Karpas-422 (cell line): Measurements from ENCODE around the gene NR1D2. TPM values are rescaled to one million over a fixed set of nuclear protein-coding genes. Genes with fewer than 3 reads are reported as not detected.

Experiments used
- DNase-seq: peaks from one replicate; pipeline ENCODE4 v3.0.0-alpha.2; 2015
- H2AFZ ChIP-seq: fragments of 200-600 bp; sonication (generic); 2 replicates; pipeline ENCODE4 v1.6.1; 2014; ENCODE audit warnings: antibody characterized with exemption, low read length, mixed read lengths
- H3K27ac ChIP-seq: fragments of 200-600 bp; sonication (generic); 2 replicates; pipeline ENCODE4 v1.5.1; 2014; ENCODE audit warnings: mild to moderate bottlenecking, low read length, moderate library complexity
- H3K27me3 ChIP-seq: fragments of 200-600 bp; sonication (generic); 2 replicates; pipeline ENCODE4 v1.6.1; 2014; ENCODE audit warnings: low read length, mixed read lengths
- H3K36me3 ChIP-seq: fragments of 200-600 bp; sonication (generic); 2 replicates; pipeline ENCODE4 v1.6.1; 2014; ENCODE audit warnings: low read length, mixed read lengths; ENCODE audit not compliant: insufficient read depth
- H3K4me1 ChIP-seq: fragments of 200-600 bp; sonication (generic); 2 replicates; pipeline ENCODE4 v1.6.1; 2014; ENCODE audit warnings: mild to moderate bottlenecking, low read length, mixed read lengths
- H3K4me2 ChIP-seq: fragments of 200-600 bp; sonication (generic); 2 replicates; pipeline ENCODE4 v1.6.1; 2014; ENCODE audit warnings: low read length, low read depth, mild to moderate bottlenecking; ENCODE audit not compliant: poor library complexity, severe bottlenecking
- H3K4me3 ChIP-seq: fragments of 200-600 bp; sonication (generic); 2 replicates; pipeline ENCODE4 v1.5.1; 2014; ENCODE audit warnings: mild to moderate bottlenecking, antibody characterized with exemption, low read length, mixed read lengths
- H3K79me2 ChIP-seq: fragments of 200-600 bp; sonication (generic); 2 replicates; pipeline ENCODE4 v1.6.1; 2014; ENCODE audit warnings: mild to moderate bottlenecking, low read length, mixed read lengths
- H3K9ac ChIP-seq: fragments of 200-600 bp; sonication (generic); 2 replicates; pipeline ENCODE4 v1.6.0; 2014; ENCODE audit warnings: low read length
- H3K9me2 ChIP-seq: fragments of 200-600 bp; sonication (generic), shearing (Covaris generic); replicated peaks from 2 replicates; pipeline ENCODE4 v1.6.0; 2014; ENCODE audit warnings: mild to moderate bottlenecking, low read length, moderate library complexity; ENCODE audit not compliant: insufficient read depth
- H3K9me3 ChIP-seq: fragments of 300-700, 200-600 bp; sonication (generic); 2 replicates; pipeline ENCODE4 v1.6.1; 2014; ENCODE audit warnings: low read length, mixed read lengths
- H4K20me1 ChIP-seq: fragments of 200-600 bp; sonication (generic); 2 replicates; pipeline ENCODE4 v1.6.1; 2014; ENCODE audit warnings: mild to moderate bottlenecking, antibody characterized with exemption, low read length, low read depth; ENCODE audit not compliant: insufficient read depth
- total RNA-seq: library from RNA; depleted of rRNA; stranded (reverse); fragments of >200 nt; shearing (Covaris generic); gene quantifications from 2 replicates; pipeline ENCODE4 v1.2.3, GENCODE V29; 2014; ENCODE audit warnings: low replicate concordance

The NR1D2 gene
- total RNA-seq, 1 experiment from 2014 or later, result 12.8 TPM

GRCh38 chr3:23938688-23939087, 6.4 kb upstream of the NR1D2 start:
- H3K27me3 ChIP-seq, result no peaks in the 10 kb centered on the region
- no peaks in the 10 kb centered on the region for H3K36me3 ChIP-seq
- no peak overlapping the region for H3K4me2 ChIP-seq
- DNase-seq, result no peak
- H3K27ac ChIP-seq, result no peak overlapping the region
- H3K4me1 ChIP-seq, result no peaks in the 10 kb centered on the region
- no peaks in the 10 kb centered on the region for H3K9me3 ChIP-seq
- H3K4me3 ChIP-seq, result no peak overlapping the region
- no peaks in the 10 kb centered on the region for H4K20me1 ChIP-seq
- H3K79me2 ChIP-seq, result no peaks in the 10 kb centered on the region
- no peak overlapping the region for H2AFZ ChIP-seq
- no peak overlapping the region for H3K9ac ChIP-seq
- H3K9me2 ChIP-seq, result no peaks in the 10 kb centered on the region

GRCh38 chr3:23940775-23941174, 4.3 kb upstream of the NR1D2 start:
- Histone ChIP-seq H3K27ac (no peak overlapping the region), H3K79me2 (no peaks in the 10 kb centered on the region), H2AFZ (no peak overlapping the region), H3K27me3 (no peaks in the 10 kb centered on the region), H3K9me2 (no peaks in the 10 kb centered on the region), H4K20me1 (no peaks in the 10 kb centered on the region), H3K4me2 (no peak overlapping the region), H3K4me3 (no peak overlapping the region), H3K9me3 (no peaks in the 10 kb centered on the region), H3K4me1 (peaks cover 12% of the 10 kb centered on the region), H3K36me3 (no peaks in the 10 kb centered on the region), H3K9ac (no peak overlapping the region)
- DNase-seq, result no peak

- Histone ChIP-seq H3K9ac (no peak overlapping the region), H3K4me2 (no peak overlapping the region)
Measured at GRCh38 chr3:23941440-23941839, 3.6 kb upstream of the NR1D2 start.

GRCh38 chr3:23942546-23942945, 2.5 kb upstream of the NR1D2 start:
- H3K4me1 ChIP-seq, result peaks cover 20% of the 10 kb centered on the region
- H3K9ac ChIP-seq, result no peak overlapping the region
- no peaks in the 10 kb centered on the region for H3K36me3 ChIP-seq
- no peak overlapping the region for H3K4me3 ChIP-seq
- H4K20me1 ChIP-seq, result 0 out of 2 replicates have a peak, but pooled peaks cover 4% of the 10 kb centered on the region
- no peaks in the 10 kb centered on the region for H3K79me2 ChIP-seq
- no peaks in the 10 kb centered on the region for H3K9me3 ChIP-seq
- no peak overlapping the region for H3K27ac ChIP-seq
- no peaks in the 10 kb centered on the region for H3K9me2 ChIP-seq
- no peak overlapping the region for H2AFZ ChIP-seq
- H3K4me2 ChIP-seq, result no peak overlapping the region
- H3K27me3 ChIP-seq, result no peaks in the 10 kb centered on the region
- no peak for DNase-seq

More at GRCh38 chr3:23941440-23941839, 3.6 kb upstream of the NR1D2 start:
- no peak overlapping the region for H2AFZ ChIP-seq
- H3K79me2 ChIP-seq, result no peaks in the 10 kb centered on the region
- H4K20me1 ChIP-seq, result no peaks in the 10 kb centered on the region
- H3K9me2 ChIP-seq, result no peaks in the 10 kb centered on the region
- H3K4me1 ChIP-seq, result peaks cover 16% of the 10 kb centered on the region
- no peak overlapping the region for H3K27ac ChIP-seq
- no peak overlapping the region for H3K4me3 ChIP-seq
- no peaks in the 10 kb centered on the region for H3K9me3 ChIP-seq
- no peaks in the 10 kb centered on the region for H3K36me3 ChIP-seq
- DNase-seq, result no peak
- H3K27me3 ChIP-seq, result no peaks in the 10 kb centered on the region

- Histone ChIP-seq H3K4me2 (peak overlapping the region; percentile 99), H3K9ac (peak overlapping the region; percentile 73), H3K4me1 (peaks cover 20% of the 10 kb centered on the region), H3K9me2 (no peaks in the 10 kb centered on the region), H3K79me2 (no peaks in the 10 kb centered on the region), H3K36me3 (no peaks in the 10 kb centered on the region), H3K27me3 (no peaks in the 10 kb centered on the region), H3K27ac (no peak overlapping the region), H4K20me1 (peaks cover 5% of the 10 kb centered on the region; the same call in 1 of the 2 replicates), H3K9me3 (no peaks in the 10 kb centered on the region), H3K4me3 (peak overlapping the region; percentile 71; the same call in 1 of the 2 replicates), H2AFZ (no peak overlapping the region)
- DNase-seq, result no peak
Measured at GRCh38 chr3:23944007-23944783, 891 bp upstream of the NR1D2 start.

GRCh38 chr3:23945663-23945912, 502 bp downstream of the NR1D2 start:
- Histone ChIP-seq H3K27ac (no peak overlapping the region), H2AFZ (no peak overlapping the region), H3K79me2 (no peaks in the 10 kb centered on the region), H3K9me3 (no peaks in the 10 kb centered on the region), H3K4me3 (peak overlapping the region; percentile 88; the same call in 1 of the 2 replicates), H3K4me2 (peak overlapping the region; percentile 99), H3K4me1 (peaks cover 29% of the 10 kb centered on the region), H4K20me1 (peaks cover 18% of the 10 kb centered on the region), H3K36me3 (no peaks in the 10 kb centered on the region), H3K9me2 (no peaks in the 10 kb centered on the region), H3K9ac (peak overlapping the region; percentile 73), H3K27me3 (no peaks in the 10 kb centered on the region)
- no peak for DNase-seq

GRCh38 chr3:23945913-23946687, 1.0 kb downstream of the NR1D2 start:
- Histone ChIP-seq H3K4me3 (peak overlapping the region; percentile 88), H3K79me2 (no peaks in the 10 kb centered on the region), H3K9me3 (no peaks in the 10 kb centered on the region), H3K27ac (no peak overlapping the region), H2AFZ (peak overlapping the region; percentile 99), H3K9ac (peak overlapping the region; percentile 80), H3K27me3 (no peaks in the 10 kb centered on the region), H4K20me1 (peaks cover 19% of the 10 kb centered on the region), H3K4me2 (peak overlapping the region; percentile 99), H3K9me2 (no peaks in the 10 kb centered on the region), H3K36me3 (no peaks in the 10 kb centered on the region), H3K4me1 (peaks cover 29% of the 10 kb centered on the region)
- DNase-seq, result peak; percentile 98

- no peak overlapping the region for H2AFZ ChIP-seq
- no peaks in the 10 kb centered on the region for H3K36me3 ChIP-seq
- H4K20me1 ChIP-seq, result peaks cover 28% of the 10 kb centered on the region
- no peaks in the 10 kb centered on the region for H3K9me3 ChIP-seq
- H3K79me2 ChIP-seq, result no peaks in the 10 kb centered on the region
- H3K4me1 ChIP-seq, result peaks cover 50% of the 10 kb centered on the region
- no peak overlapping the region for H3K4me2 ChIP-seq
- no peak overlapping the region for H3K27ac ChIP-seq
- no peak for DNase-seq
- H3K9me2 ChIP-seq, result no peaks in the 10 kb centered on the region
- H3K4me3 ChIP-seq, result no peak overlapping the region
- no peak overlapping the region for H3K9ac ChIP-seq
- H3K27me3 ChIP-seq, result no peaks in the 10 kb centered on the region
Measured at GRCh38 chr3:23948761-23949160, 3.7 kb downstream of the NR1D2 start.
